Panc1 (cell line): Measurements from ENCODE around the gene CLASRP.

ENCODE experiments used
- CTCF ChIP-seq: fragments of 450-650 bp; IDR thresholded peaks from 2 replicates; pipeline ENCODE4 v1.5.1; 2017; ENCODE audit warnings: mild to moderate bottlenecking
- POLR2AphosphoS5 ChIP-seq: IDR thresholded peaks from 2 replicates; pipeline ENCODE4 v1.6.1; 2012; ENCODE audit warnings: mild to moderate bottlenecking, low read depth, low read length, moderate library complexity

GRCh38 chr19:45103156-45103507 lies 64.3 kb downstream of the CLASRP start:
- no peak for TF ChIP-seq CTCF
- no peak for TF ChIP-seq POLR2AphosphoS5
